DND-41 (cell line): ENCODE results near the gene KRT79.

Experiments
- CTCF ChIP-seq: IDR thresholded peaks from 2 replicates; pipeline ENCODE4 v1.5.1; 2012; ENCODE audit warnings: borderline replicate concordance, low read length, moderate library complexity, mild to moderate bottlenecking; ENCODE audit not compliant: poor library complexity, severe bottlenecking; ENCODE audit errors: extremely low read depth
- EZH2 ChIP-seq: IDR thresholded peaks from 3 replicates; pipeline ENCODE4 v1.6.1; 2012; ENCODE audit warnings: borderline replicate concordance, low read depth, mild to moderate bottlenecking, moderate library complexity, low read length, inconsistent platforms; ENCODE audit not compliant: severe bottlenecking

- no peak for TF ChIP-seq CTCF
- TF ChIP-seq EZH2 = no peak
These were observed 45.8 kb downstream of the KRT79 start for GRCh38 chr12:52788192-52788875.
